Stimulated activated CD8-positive, alpha-beta memory T cell treated with anti-CD3 and anti-CD28 coated beads, Interleukin-4, amount 100 ng/mL, for 24 hours (primary cell): ENCODE results near the gene PINLYP.
"Not testable (repeated sequence)": the region's sequence is repeated elsewhere in the genome, so short reads cannot be mapped to it uniquely, and the experiment has no call there.

ENCODE experiments used
- DNase-seq: peaks from one replicate; pipeline ENCODE4 v3.0.0-alpha.2; 2020; ENCODE audit warnings: low read depth

PINLYP gene

DNA sequence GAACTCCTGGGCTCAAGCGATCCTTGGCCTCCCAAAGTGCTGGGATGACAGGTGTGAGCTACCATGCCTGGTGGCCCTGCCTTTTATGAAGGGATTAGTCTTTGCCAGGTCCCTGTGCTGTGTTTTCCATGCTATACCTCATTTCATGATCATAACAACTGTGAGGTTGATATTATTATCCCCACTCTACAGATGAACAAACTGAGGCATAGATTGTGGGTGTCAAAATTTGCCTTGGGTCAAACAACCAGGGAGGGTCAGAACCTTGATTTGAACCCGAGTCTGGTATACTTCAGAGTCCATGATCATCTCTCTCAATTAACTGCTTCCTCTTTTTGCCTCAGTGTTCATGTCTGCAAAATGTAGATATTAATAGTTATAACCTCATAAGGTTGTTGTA is 6.9 kb downstream of the PINLYP start:
- DNase-seq = no peak

- DNase-seq = no peak
Observed at GRCh38 chr19:43584484-43584883, 8.9 kb downstream of the PINLYP start.

DNA sequence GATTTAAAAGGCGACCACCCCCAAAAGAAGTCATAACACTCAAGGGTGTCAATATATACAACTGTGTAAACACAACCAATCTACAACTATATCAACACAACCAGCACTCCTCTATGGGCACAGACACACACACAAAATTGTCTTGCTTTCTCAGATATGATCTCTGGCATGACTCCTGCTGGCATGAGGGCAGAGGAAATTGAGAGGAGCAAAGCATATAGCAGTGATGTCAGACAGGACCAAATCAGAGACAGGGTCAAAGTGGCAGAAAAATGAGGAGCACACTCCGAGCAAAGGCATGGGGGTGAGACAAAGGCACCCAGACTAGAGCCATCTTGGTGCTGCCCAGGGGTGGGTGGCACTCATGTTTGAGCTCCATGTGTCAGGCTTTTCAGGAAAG is 10.7 kb downstream of the PINLYP start:
- DNase-seq = no peak

- not testable (repeated sequence) for DNase-seq
Observed at GRCh38 chr19:43587029-43587428, 11.4 kb downstream of the PINLYP start.

GRCh38 chr19:43589277-43589676 is 13.7 kb downstream of the PINLYP start:
- no peak for DNase-seq

- DNase-seq = no peak
Observed at GRCh38 chr19:43589678-43590077, 14.1 kb downstream of the PINLYP start.

DNA sequence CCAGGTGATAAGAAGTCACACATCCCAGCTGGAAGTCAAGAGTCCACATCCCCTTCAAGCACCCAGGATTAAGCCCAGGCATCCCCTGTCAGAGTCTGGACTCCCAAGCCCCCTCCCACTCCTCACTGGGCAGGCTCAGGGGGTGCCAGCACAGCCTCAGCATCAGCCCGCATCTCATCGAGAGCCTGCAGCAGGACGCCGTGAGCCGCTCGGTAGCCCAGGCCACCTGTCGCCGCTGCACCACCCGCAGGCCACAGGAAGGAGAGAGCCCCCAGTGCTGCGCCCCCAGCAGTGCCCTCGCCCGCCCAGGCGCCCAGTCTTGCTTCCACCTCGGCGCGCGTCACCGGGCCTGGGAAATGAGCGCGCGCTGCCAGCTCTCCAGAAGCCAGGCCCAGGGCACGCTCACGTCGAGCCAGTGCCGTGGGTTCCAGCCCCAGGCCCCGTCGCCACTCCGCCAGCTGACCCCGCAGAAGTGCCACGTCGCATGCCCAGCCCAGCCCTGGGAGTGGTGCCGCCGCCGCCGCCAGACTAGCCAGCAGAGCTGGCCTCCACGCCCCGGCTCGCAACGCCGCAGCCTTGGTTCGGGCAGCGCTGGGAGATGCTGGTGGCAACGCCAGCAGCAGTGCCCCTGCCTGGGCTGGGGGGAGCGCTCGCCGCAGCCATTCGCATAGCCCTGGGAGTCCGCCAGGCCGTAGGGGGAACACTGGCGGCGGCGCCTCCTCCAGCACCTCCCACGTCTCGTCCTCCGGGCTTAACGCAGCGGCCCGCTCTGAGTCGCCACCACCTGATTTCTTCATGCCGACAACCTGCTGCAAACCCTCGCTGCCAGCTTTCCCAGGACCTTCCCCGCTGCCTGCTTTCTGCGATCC is 16.5 kb downstream of the PINLYP start:
- no peak for DNase-seq

GRCh38 chr19:43592800-43593350 is 17.3 kb downstream of the PINLYP start:
- no peak for DNase-seq

DNA sequence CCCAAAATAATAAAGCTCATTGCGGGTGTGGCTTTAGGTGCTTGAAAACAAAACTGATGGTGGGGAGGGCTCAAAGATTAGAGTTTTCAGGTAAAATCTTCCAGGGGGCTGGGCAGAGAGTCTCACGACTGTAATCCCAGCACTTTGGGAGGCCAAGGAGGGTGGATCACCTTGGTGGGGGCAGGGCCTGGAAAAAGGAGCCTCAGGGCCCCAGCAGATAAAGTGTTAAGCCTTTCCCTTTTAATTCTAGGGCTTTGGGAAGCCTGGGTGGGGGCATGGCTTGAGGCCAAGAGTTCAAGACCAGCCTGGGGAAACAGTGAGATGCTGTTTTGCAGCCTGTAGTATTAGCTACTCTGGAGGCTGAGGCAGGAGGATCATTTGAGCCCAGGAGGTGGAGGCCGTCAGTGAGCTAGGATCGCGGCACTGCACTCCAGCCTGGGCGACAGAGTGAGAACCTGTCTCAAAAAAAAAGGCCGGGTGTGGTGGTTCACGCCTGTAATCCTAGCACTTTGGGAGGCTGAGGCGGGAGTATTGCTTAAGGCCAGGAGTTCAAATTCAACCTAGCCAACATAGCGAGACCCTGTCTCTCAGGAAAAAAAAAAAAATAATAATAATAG is 18.6 kb downstream of the PINLYP start:
- DNase-seq = no peak

DNA sequence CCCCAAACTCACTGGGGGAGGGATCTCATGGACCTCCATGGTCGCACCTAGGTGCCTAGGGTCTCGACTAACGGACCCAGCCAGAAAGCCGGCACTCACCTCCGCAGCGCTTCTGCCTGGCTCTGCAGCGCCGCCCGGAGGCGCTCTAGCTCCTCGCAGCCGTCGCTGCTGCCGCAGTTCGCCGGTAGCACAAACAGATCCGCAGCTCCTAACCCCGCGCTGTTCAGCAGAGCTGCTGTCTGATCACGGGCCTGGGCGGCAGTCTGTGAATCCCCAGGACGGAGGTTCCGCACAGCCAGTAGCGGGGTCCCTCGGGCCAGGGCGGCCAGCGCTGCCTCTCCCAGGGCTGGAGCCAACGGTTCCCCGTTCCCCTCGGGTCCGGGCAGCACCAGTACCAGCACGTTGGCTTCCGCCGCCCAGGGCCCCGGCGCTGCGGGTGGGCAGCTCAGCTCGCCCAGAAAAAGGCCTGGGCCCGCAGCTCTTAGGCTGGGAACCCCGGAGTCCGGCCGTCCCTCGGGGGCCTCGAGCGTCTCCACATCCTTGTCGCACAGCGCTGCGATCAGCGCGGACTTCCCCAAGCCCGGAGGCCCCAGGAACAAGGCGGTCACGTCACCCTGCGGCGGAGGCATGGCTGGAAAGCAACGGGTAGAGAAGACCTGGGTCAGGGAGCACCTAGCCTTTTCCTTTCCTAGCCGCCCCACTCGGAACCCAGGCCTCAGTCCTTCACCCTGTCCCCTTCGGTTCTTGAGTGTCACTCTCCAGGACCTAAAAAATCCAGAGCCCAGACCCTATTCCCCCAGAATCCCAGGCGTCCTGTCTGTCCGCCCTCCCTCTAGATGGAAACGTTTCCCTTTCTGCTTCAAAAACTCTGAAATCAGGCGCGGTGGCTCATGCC is 19.4 kb downstream of the PINLYP start:
- DNase-seq = peak; percentile 48

GRCh38 chr19:43595605-43595998 is 20.0 kb downstream of the PINLYP start:
- no peak for DNase-seq

DNA sequence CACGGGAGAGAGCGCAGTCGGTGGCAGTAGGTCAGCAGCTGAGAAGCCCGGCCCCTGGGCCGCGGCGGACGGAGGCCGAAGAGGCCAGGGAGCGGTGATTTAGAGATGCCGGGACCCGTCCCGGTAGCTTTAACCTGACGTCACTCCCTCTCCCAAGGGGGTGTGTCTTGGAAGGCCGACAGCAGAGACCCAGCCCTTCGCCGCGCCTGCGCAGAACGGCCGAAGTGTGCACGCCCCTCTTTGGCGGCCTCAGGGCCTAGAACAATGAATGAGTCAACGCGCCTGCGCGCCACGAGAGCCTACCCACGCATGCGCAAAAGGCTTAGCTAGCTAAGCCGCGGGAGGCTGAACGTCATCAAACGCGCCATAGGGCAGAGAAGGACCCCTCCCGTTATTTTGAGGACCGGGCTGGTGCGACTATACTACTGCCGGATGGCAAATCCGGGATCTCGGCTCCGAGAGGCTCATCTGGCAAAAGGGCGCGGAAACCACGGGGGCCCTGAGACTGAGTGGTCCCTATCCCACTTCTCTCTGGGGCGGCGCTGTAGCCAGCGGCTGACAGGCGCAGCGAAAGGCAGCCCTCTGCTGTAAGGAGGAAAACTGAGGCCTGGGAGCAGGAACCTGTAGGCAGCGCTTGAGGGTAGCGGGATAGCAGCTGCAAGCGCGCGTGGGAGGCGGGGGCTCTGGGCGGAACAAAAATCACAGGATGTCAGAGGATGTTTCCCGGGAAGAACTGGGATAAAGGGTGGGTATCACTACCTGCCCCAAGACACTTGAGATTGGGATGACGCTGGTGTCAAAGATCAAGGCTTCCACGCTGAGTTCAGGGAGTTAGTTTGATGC is 20.6 kb downstream of the PINLYP start, which contains the start of the genes IRGQ and ZNF576:
Gene IRGQ, minus strand, starts transcription at position 136 of the 843 bp plus-strand sequence. CDS start 796 bp downstream, outside the sequence.
Gene ZNF576, plus strand, starts transcription at position 597 of the 843 bp plus-strand sequence. CDS start 514 bp downstream, outside the sequence.
- DNase-seq = peak; percentile 100

- DNase-seq = no peak
Observed at GRCh38 chr19:43596842-43597461, 21.4 kb downstream of the PINLYP start.

GRCh38 chr19:43597876-43598275 is 22.3 kb downstream of the PINLYP start:
- no peak for DNase-seq

DNA sequence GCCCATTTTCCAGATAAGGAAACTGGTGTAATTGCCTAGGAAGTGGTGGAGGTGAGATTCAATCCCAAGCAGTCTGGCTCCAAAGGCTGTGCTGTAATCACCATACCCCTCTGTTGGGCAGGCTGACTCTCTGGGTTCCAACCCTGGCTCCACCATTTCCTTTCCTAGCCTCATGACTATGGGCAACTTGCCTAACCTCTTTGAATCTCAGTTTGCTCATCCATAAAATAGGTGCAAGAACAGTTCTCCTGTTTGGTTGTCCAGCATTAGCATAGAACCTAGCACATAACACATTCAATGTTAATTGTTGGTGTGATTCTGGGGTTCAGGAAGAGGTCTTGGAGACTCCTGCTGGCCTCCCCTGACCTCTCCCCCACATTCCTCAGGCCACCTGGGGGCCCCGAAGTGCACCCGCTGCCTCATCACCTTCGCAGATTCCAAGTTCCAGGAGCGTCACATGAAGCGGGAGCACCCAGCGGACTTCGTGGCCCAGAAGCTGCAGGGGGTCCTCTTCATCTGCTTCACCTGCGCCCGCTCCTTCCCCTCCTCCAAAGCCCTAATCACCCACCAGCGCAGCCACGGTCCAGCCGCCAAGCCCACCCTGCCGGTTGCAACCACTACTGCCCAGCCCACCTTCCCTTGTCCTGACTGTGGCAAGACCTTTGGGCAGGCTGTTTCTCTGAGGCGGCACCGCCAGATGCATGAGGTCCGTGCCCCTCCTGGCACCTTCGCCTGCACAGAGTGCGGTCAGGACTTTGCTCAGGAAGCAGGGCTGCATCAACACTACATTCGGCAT is 23.0 kb downstream of the PINLYP start:
- no peak for DNase-seq

GRCh38 chr19:43599635-43600295 is 24.2 kb downstream of the PINLYP start:
- no peak for DNase-seq

DNA sequence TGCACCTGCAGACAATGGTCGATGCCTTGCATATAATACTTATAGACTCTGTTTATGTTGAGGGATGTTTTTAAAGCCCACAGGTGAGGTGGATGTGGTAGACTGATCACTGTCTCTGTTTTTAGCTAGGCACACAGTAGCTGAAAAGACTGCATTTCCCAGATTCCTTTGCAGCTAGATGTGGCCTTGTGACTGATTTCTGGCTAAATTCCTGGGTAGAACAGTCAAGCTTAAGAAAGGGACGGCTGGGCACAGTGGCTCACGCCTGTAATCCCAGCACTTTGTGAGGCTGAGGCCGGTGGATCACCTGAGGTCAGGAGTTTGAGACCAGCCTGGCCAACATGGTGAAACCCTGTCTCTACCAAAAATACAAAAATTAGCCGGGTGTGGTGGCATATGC is 24.7 kb downstream of the PINLYP start:
- DNase-seq = not testable (repeated sequence)

DNA sequence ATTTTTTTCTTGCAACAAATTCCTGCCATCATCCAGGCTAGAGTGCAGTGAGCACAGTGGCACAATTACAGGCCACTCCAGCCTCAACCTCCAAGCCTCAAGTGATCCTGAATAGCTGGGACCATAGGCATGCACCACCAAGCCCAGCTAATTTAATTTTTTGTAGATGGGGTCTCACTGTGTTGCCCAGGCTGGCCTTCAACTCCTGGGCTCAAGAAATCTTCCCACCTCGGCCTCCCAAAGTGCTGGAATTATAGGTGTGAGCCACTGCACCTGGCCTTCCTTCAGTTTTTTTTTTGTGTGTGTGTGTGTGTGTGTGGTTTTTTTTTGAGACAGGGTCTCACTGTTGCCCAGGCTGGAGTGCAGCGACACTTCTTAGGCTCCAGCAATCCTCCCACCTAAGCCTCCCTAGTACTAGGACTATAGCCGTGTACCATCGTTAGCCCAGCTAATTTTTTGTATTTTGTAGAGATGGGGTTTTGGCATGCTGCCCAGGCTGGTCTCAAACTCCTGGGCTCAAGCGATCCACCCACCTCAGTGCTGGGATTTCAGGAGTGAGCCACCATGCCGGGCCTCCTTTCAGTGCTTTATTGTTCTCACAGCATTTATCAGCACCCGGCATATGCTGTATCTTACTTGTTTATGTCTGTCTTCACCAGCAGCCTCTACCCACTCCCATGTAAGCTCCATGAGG is 30.4 kb downstream of the PINLYP start:
- no peak for DNase-seq
